SK-N-SH treated with all-trans-retinoic acid at 6 μM for 48 hours (cell line): ENCODE measurements around the gene FYN.

Experiments used
- ATAC-seq: fragments of 200-7000 bp; cut with Tn5 transposase; 3 replicates; pipeline ENCODE4 v1.9.1; 2020; ENCODE audit warnings: mild to moderate bottlenecking, moderate library complexity
- BACH2 ChIP-seq: fragments of 250-450 bp; sonication (Bioruptor Pico); IDR thresholded peaks from 2 replicates; pipeline ENCODE4 v1.9.0; 2021; ENCODE audit warnings: mild to moderate bottlenecking, borderline replicate concordance
- CREB5 ChIP-seq: fragments of 250-450 bp; sonication (Bioruptor Pico); IDR thresholded peaks from 2 replicates; pipeline ENCODE4 v1.5.1; 2020; ENCODE audit warnings: low read depth, mild to moderate bottlenecking, moderate library complexity
- CSDC2 ChIP-seq: fragments of 250-450 bp; sonication (Bioruptor Pico); IDR thresholded peaks from 2 replicates; pipeline ENCODE4 v1.5.0; 2020; ENCODE audit warnings: mild to moderate bottlenecking, moderate library complexity
- ESRRG ChIP-seq: fragments of 250-450 bp; sonication (Bioruptor Pico); IDR thresholded peaks from 2 replicates; pipeline ENCODE4 v1.6.1; 2021; ENCODE audit warnings: mild to moderate bottlenecking
- GLIS3 ChIP-seq: fragments of 250-450 bp; sonication (Bioruptor Pico); IDR thresholded peaks from 2 replicates; pipeline ENCODE4 v1.5.0; 2020; ENCODE audit warnings: mild to moderate bottlenecking, moderate library complexity
- ISL1 ChIP-seq: fragments of 250-450 bp; sonication (Bioruptor Pico); IDR thresholded peaks from 2 replicates; pipeline ENCODE4 v2.1.2; 2022; ENCODE audit warnings: mild to moderate bottlenecking, moderate library complexity
- OSR1 ChIP-seq: fragments of 250-450 bp; sonication (Bioruptor Pico); IDR thresholded peaks from 2 replicates; pipeline ENCODE4 v1.8.0; 2022; ENCODE audit warnings: moderate library complexity, mild to moderate bottlenecking, inconsistent platforms
- PATZ1 ChIP-seq: fragments of 250-450 bp; sonication (Bioruptor Pico); IDR thresholded peaks from 2 replicates; pipeline ENCODE4 v1.8.0; 2020; ENCODE audit warnings: mild to moderate bottlenecking, moderate library complexity, borderline replicate concordance
- POU6F1 ChIP-seq: fragments of 250-450 bp; sonication (Bioruptor Pico); IDR thresholded peaks from 2 replicates; pipeline ENCODE4 v1.8.0; 2021; ENCODE audit warnings: low read depth, mild to moderate bottlenecking, moderate library complexity, borderline replicate concordance
- PPARA ChIP-seq: fragments of 250-450 bp; sonication (Bioruptor Pico); IDR thresholded peaks from 2 replicates; pipeline ENCODE4 v1.5.0; 2020; ENCODE audit warnings: mild to moderate bottlenecking, borderline replicate concordance
- RARB ChIP-seq: fragments of 250-450 bp; sonication (Bioruptor Pico); IDR thresholded peaks from 2 replicates; pipeline ENCODE4 v1.8.0; 2021; ENCODE audit warnings: mild to moderate bottlenecking, moderate library complexity
- SNAI2 ChIP-seq: fragments of 250-450 bp; sonication (Bioruptor Pico); IDR thresholded peaks from 2 replicates; pipeline ENCODE4 v1.5.0; 2020; ENCODE audit warnings: mild to moderate bottlenecking, moderate library complexity
- TCF4 ChIP-seq: fragments of 250-450 bp; sonication (Bioruptor Pico); IDR thresholded peaks from 2 replicates; pipeline ENCODE4 v1.8.0; 2021; ENCODE audit warnings: mild to moderate bottlenecking, moderate library complexity, borderline replicate concordance
- TOX ChIP-seq: fragments of 250-450 bp; sonication (Bioruptor Pico); IDR thresholded peaks from 2 replicates; pipeline ENCODE4 v1.8.0; 2021; ENCODE audit warnings: mild to moderate bottlenecking, moderate library complexity, borderline replicate concordance
- ZC3H10 ChIP-seq: fragments of 250-450 bp; sonication (Bioruptor Pico); IDR thresholded peaks from 2 replicates; pipeline ENCODE4 v1.5.1; 2021; ENCODE audit warnings: mild to moderate bottlenecking, moderate library complexity
- ZFP3 ChIP-seq: fragments of 250-450 bp; sonication (Bioruptor Pico); IDR thresholded peaks from 2 replicates; pipeline ENCODE4 v1.5.0; 2020; ENCODE audit warnings: mild to moderate bottlenecking, moderate library complexity
- ZFP30 ChIP-seq: fragments of 450-650 bp; formaldehyde crosslinking; IDR thresholded peaks from 2 replicates; pipeline ENCODE4 v1.5.0; 2022; ENCODE audit warnings: mild to moderate bottlenecking, moderate library complexity
- ZNF565 ChIP-seq: fragments of 450-650 bp; formaldehyde crosslinking; conservative IDR thresholded peaks from 2 replicates; pipeline ENCODE4 v1.5.0; 2020; ENCODE audit warnings: low read depth, mild to moderate bottlenecking, moderate library complexity
- ZNF70 ChIP-seq: fragments of 450-650 bp; formaldehyde crosslinking; IDR thresholded peaks from 2 replicates; pipeline ENCODE4 v1.5.0; 2020; ENCODE audit warnings: mild to moderate bottlenecking, moderate library complexity
- TF ChIP-seq, protein P1 (sequence below): fragments of 250-450 bp; sonication (Bioruptor Pico); IDR thresholded peaks from 2 replicates; pipeline ENCODE4 v1.5.1; 2021; ENCODE audit warnings: mild to moderate bottlenecking, moderate library complexity
- TF ChIP-seq, protein P2 (sequence below): fragments of 250-450 bp; sonication (Bioruptor Pico); IDR thresholded peaks from 2 replicates; pipeline ENCODE4 v1.5.0; 2020; ENCODE audit warnings: mild to moderate bottlenecking, moderate library complexity

The FYN gene

DNA sequence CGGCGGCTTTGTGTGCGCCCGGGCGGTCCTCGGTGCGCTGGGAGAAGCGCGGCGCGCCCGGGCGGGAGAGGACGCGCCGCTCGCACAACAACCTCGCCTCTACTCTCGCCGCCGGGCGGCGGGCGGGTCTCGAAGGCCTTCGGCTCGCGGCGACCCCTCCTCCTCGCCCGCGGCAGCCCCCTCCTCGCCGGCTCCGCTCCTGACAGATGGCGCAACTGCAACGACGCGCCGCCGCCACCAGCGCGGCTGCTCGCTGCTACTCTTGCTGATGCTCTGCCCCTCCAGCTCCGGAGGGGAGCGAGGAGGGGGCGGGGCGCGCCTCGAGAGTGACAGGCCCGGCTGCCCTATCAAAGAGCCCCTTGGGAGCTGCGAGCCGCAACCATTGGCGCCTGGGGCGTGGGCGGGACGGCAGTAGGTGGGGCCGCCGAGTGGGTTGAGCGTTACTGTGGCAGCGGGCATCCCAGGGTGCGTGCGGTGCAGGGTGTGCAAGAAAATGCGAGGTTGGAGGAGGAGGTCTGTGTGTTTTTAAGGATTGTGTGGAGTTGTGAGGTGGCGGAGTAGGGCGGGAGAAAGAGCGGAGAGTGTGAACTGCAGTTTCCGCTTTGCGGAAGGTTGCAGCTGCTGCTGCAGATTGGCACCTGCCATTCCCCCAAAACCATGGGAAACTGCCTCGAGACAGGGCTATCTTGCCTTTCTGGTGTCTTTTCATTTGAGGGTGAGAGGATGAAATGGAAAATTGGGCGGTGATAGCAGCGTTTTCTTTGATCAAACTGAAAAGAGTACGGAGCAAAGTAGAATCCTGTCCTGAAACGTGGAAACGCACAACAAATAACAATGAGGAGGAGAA is at the start of gene FYN:
Gene FYN, minus strand, starts transcription at position 275 of the 847 bp plus-strand sequence. CDS start 153,401 bp downstream, outside the sequence.
- TF ChIP-seq POU6F1 (no peak), ZC3H10 (no peak), BACH2 (no peak), CSDC2 (CRISPR knock-in tag) (no peak), PATZ1 (CRISPR knock-in tag) (no peak), ZFP3 (no peak), ZFP30 (no peak), SNAI2 (CRISPR knock-in tag) (no peak), ESRRG (no peak), ZNF565 (CRISPR knock-in tag) (no peak), OSR1 (no peak)
- ATAC-seq = peak; percentile 98

DNA sequence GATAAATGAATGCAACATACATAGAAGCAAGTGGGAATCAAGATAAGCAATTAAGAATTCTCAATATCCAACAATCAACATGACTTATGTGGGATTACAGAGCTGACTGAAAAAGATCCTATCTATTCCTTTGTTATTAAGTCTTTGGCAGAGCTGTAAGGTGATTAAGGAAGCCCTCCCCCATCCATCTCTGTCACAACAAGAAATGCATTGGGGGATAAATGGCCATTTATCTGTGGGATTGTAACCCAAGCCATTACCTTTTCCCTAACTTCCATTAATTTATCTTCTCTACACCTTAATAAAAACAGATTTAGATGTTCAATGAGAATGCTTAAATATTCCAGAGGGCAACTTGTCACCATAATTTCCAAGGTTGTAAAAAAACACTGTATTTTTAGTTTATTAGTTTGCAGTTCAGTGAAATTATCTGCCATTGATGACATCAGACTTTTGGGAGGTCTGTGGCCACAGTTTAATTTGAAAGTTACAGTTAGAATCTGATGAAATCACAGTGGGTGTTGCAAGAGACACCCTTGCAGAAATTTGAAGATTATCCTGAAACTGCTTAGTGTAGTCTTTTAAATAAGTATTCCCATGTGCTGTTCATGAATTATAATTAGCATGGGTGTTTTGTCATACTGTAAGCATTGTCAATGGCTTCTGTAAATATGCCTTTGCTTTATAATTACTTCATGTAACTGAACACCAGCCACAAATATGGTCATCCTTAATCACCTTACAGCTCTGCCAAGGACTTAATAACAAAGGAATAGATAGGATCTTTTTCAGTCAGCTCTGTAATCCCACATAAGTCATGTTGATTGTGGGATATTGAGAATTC is 49.4 kb upstream of the FYN start:
- TF ChIP-seq GLIS3 (CRISPR knock-in tag) (no peak), CREB5 (CRISPR knock-in tag) (no peak), ZC3H10 (no peak), CSDC2 (CRISPR knock-in tag) (no peak), BACH2 (no peak), TCF4 (no peak), ZNF565 (CRISPR knock-in tag) (no peak), ZNF70 (CRISPR knock-in tag) (no peak)
- TF ChIP-seq, protein P1, sequence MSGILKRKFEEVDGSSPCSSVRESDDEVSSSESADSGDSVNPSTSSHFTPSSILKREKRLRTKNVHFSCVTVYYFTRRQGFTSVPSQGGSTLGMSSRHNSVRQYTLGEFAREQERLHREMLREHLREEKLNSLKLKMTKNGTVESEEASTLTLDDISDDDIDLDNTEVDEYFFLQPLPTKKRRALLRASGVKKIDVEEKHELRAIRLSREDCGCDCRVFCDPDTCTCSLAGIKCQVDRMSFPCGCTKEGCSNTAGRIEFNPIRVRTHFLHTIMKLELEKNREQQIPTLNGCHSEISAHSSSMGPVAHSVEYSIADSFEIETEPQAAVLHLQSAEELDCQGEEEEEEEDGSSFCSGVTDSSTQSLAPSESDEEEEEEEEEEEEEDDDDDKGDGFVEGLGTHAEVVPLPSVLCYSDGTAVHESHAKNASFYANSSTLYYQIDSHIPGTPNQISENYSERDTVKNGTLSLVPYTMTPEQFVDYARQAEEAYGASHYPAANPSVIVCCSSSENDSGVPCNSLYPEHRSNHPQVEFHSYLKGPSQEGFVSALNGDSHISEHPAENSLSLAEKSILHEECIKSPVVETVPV (CRISPR knock-in tag) = no peak
- no peak for ATAC-seq

DNA sequence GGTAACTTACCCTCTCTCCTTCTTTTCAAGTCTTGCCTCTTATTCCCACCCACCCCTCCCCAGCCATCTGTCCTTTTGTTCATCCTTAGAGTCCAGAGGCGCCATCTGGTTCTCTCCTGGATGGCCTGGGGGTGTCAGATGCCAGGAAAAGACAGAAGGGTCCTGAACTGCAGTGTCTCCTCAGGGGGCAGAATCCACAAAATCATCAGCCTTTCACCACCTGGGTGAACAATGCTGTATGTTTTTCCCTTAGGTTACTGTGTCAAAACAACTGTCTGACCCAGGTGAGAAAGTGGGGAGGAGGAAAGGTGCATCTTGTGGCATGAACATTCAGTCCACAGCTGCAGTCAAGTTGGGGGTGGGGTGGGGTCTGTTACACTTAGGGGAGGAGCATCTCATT is 47.9 kb upstream of the FYN start:
- no peak for ATAC-seq
- TF ChIP-seq TOX (CRISPR knock-in tag) (no peak), RARB (CRISPR knock-in tag) (no peak), PATZ1 (CRISPR knock-in tag) (no peak), ZNF70 (CRISPR knock-in tag) (no peak), ISL1 (no peak), SNAI2 (CRISPR knock-in tag) (no peak), OSR1 (no peak), CSDC2 (CRISPR knock-in tag) (no peak), TCF4 (no peak), BACH2 (no peak), PPARA (CRISPR knock-in tag) (no peak), ZC3H10 (no peak), CREB5 (CRISPR knock-in tag) (no peak), ESRRG (no peak)
- TF ChIP-seq, protein P2, sequence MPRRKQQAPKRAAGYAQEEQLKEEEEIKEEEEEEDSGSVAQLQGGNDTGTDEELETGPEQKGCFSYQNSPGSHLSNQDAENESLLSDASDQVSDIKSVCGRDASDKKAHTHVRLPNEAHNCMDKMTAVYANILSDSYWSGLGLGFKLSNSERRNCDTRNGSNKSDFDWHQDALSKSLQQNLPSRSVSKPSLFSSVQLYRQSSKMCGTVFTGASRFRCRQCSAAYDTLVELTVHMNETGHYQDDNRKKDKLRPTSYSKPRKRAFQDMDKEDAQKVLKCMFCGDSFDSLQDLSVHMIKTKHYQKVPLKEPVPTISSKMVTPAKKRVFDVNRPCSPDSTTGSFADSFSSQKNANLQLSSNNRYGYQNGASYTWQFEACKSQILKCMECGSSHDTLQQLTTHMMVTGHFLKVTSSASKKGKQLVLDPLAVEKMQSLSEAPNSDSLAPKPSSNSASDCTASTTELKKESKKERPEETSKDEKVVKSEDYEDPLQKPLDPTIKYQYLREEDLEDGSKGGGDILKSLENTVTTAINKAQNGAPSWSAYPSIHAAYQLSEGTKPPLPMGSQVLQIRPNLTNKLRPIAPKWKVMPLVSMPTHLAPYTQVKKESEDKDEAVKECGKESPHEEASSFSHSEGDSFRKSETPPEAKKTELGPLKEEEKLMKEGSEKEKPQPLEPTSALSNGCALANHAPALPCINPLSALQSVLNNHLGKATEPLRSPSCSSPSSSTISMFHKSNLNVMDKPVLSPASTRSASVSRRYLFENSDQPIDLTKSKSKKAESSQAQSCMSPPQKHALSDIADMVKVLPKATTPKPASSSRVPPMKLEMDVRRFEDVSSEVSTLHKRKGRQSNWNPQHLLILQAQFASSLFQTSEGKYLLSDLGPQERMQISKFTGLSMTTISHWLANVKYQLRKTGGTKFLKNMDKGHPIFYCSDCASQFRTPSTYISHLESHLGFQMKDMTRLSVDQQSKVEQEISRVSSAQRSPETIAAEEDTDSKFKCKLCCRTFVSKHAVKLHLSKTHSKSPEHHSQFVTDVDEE (CRISPR knock-in tag) = no peak
- TF ChIP-seq, protein P1 (CRISPR knock-in tag) = no peak
